Psoas muscle (tissue), 8 donors: ENCODE measurements around the gene NEK5. TPM values are rescaled to one million over a fixed set of nuclear protein-coding genes. Genes with fewer than 3 reads are reported as not detected.

ENCODE experiments used
- ATAC-seq, 4 donors: fragments of 200-7000 bp; cut with Tn5 transposase; one replicate each; pipeline ENCODE4 v1.9.1; 2020; ENCODE audit warnings: moderate library complexity in 3 of 4, mild to moderate bottlenecking in 2 of 4
- DNase-seq, 2 donors: peaks; one replicate each; pipeline ENCODE4 v3.0.0-alpha.2; 2020
- H3K27ac ChIP-seq: fragments of 200-600 bp; one replicate; pipeline ENCODE4 v1.8.0; 2022
- H3K27me3 ChIP-seq, 3 donors: fragments of 200-600 bp in 1 of 3; one replicate each; pipeline versions ENCODE4 v1.6.1 to v1.8.0; 2013 to 2022; ENCODE audit warnings: low read length in 2 of 3, mild to moderate bottlenecking in 2 of 3, moderate library complexity in 1 of 3; ENCODE audit not compliant: insufficient read depth in 3 of 3
- H3K36me3 ChIP-seq, 2 donors: fragments of 200-600 bp in 1 of 2; one replicate each; pipeline versions ENCODE4 v1.6.1 to v1.8.0; 2013 to 2022; ENCODE audit warnings: low read depth in 1 of 2, mild to moderate bottlenecking in 1 of 2, moderate library complexity in 1 of 2; ENCODE audit not compliant: insufficient read depth in 1 of 2
- H3K4me1 ChIP-seq: fragments of 200-600 bp; one replicate; pipeline ENCODE4 v1.8.0; 2022
- H3K4me3 ChIP-seq: fragments of 200-600 bp; one replicate; pipeline ENCODE4 v1.8.0; 2022; ENCODE audit warnings: mild to moderate bottlenecking
- H3K9me3 ChIP-seq: fragments of 200-600 bp; one replicate; pipeline ENCODE4 v1.8.0; 2022
- whole genome bisulfite sequencing, 3 donors: extraction: QIAGEN DNeasy Blood & Tissue Kit; methylation state at CpG; one replicate each; pipeline versions ENCODE4 v1.1.6 to v1.1.7; 2013; 5-methylcytosine and 5-hydroxymethylcytosine counted together
- intact Hi-C, 2 donors: fragments of 100-400 bp; cut with DNase I; formaldehyde crosslinking; loops; one replicate each; pipeline versions ENCODE4 v1.11.0 to v1.14.2; 2022
- polyA plus RNA-seq, 3 donors: library from polyadenylated mRNA; stranded (reverse); fragments of 200-250 nt; gene quantifications; one replicate each; pipeline ENCODE4 v1.2.3, GENCODE V29; 2013
- total RNA-seq, 4 donors: library from RNA; stranded (reverse); fragmentation: NEBNext Ultra II Directional in 2 of 4; extraction: Animal tissue kit (Norgen Biotek cat#: 25700) in 2 of 4; gene quantifications; one replicate each; pipeline versions ENCODE4 v1.2.1 to v1.2.4, GENCODE V29; 2021 to 2023
- TF ChIP-seq, protein P1 (sequence below): fragments of 200-600 bp; IDR thresholded peaks from one replicate; pipeline ENCODE4 v1.8.0; 2022; ENCODE audit warnings: antibody characterized with exemption
- donor health status: healthy with polysubstance abuse.
- donor health status: DM: no; HTN: no; CAD: no; lungs with moderate emphysema.
- donor health status: Bipolar disorder and iron deficiency.
- donor health status: healthy.
- donor health status: DM: yes; HTN: yes; CAD: no.
- donor health status: DM: no; HTN: no; CAD: no.
- donor health status: DM: no; HTN: no; CAD: no.
- donor health status: DM: yes; HTN: yes; CAD: no.

The NEK5 gene
- total and polyA plus RNA-seq, 7 donors: 0.03 to 0.48 (median 0.05) TPM; not detected in 4

DNA sequence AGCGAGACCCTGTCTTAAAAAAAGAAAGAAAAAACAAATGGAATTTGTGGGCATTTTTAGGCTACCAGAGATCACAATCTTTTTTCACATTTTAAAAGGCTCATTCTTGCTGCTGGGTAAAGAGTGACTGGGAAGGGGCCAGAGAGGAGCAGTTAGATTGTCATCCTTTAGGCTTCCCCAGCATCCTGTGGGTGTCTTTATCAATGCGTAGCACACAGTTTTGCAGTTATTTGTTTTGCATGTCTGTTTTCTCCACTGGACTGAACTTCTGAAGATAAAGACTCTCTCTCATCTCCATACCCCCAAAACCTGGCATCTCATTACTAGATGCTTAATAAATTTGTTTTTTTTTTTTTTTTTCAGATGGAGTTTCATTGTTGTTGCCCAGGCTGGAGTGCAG lies 106.5 kb downstream of the NEK5 start:
- Histone ChIP-seq H3K4me1 (no peaks in the 10 kb centered on the region), H3K27ac (no peak overlapping the region), H3K9me3 (no peaks in the 10 kb centered on the region), H3K27me3 (no peaks in the 10 kb centered on the region), H3K36me3 (peaks cover 8 to 75% of the 10 kb centered on the region in 2 donors), H3K4me3 (no peak overlapping the region)
- no peak for DNase-seq
- intact Hi-C loops: no loop called here
- WGBS, 3 donors: 98 to 100% (median 99%) methylated on average over 2 of the region's 2 CpGs
- TF ChIP-seq, protein P1, sequence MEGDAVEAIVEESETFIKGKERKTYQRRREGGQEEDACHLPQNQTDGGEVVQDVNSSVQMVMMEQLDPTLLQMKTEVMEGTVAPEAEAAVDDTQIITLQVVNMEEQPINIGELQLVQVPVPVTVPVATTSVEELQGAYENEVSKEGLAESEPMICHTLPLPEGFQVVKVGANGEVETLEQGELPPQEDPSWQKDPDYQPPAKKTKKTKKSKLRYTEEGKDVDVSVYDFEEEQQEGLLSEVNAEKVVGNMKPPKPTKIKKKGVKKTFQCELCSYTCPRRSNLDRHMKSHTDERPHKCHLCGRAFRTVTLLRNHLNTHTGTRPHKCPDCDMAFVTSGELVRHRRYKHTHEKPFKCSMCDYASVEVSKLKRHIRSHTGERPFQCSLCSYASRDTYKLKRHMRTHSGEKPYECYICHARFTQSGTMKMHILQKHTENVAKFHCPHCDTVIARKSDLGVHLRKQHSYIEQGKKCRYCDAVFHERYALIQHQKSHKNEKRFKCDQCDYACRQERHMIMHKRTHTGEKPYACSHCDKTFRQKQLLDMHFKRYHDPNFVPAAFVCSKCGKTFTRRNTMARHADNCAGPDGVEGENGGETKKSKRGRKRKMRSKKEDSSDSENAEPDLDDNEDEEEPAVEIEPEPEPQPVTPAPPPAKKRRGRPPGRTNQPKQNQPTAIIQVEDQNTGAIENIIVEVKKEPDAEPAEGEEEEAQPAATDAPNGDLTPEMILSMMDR: no peak
- ATAC-seq: no peak

DNA sequence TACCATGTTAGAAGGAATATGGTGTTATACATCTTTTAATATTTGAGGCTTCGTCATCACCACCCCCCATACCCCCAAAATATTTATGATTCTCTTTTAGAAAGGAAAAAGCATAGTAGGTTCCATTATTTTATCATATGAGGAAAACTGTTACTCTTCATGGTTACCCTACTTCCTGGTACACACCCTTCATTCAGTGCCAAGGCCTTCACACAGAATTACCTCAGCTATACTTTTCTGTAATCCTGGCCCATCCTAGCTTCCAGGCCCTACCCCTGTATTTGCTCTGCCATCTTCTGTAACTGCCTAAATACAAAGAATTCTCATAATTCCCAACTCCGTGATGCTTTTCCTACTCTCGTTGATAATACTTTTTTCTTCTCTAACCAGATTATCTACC lies 108.7 kb downstream of the NEK5 start:
- no peak for ATAC-seq
- WGBS, 3 donors: 88 to 94% (median 92%) methylated on average over 3 of the region's 3 CpGs
- no peaks in the 10 kb centered on the region for H3K27me3 ChIP-seq
- no peak overlapping the region for H3K27ac ChIP-seq
- peaks cover 8 to 65% of the 10 kb centered on the region in 2 donors for H3K36me3 ChIP-seq
- no peaks in the 10 kb centered on the region for H3K4me1 ChIP-seq
- intact Hi-C loops: no loop called here
- H3K9me3 ChIP-seq: no peaks in the 10 kb centered on the region
- no peak overlapping the region for H3K4me3 ChIP-seq
- DNase-seq: no peak
- TF ChIP-seq, protein P1: no peak

DNA sequence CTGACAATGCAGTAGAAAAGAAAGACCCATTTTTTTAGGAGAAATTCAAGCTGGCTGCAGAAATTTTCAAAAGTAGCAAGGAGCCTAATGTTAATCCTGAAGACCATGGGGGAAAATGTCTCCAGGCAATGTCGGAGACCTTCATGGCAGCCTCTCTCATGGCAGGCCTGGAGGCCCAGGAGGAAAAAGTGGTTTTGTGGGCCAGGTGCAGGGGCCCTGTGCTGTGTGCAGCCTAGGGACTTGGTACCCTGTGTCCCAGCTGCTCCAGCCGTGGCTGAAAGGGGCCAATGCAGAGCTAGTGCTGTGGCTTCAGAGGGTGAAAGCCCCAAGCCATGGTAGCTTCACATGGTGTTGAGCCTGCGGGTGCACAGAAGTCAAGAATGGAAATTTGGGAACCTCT lies 112.6 kb downstream of the NEK5 start:
- DNase-seq (no peak), ATAC-seq (no peak)
- TF ChIP-seq, protein P1: no peak
- intact Hi-C loops: no loop called here
- no peaks in the 10 kb centered on the region for H3K9me3 ChIP-seq
- H3K4me3 ChIP-seq: no peak overlapping the region
- H3K27ac ChIP-seq: no peak overlapping the region
- 93 to 96% (median 96%) methylated on average over 3 of the region's 3 CpGs for WGBS, 3 donors
- H3K36me3 ChIP-seq: peaks cover 8 to 38% of the 10 kb centered on the region in 2 donors
- peaks cover 7% of the 10 kb centered on the region for H3K4me1 ChIP-seq
- no peaks in the 10 kb centered on the region for H3K27me3 ChIP-seq

DNA sequence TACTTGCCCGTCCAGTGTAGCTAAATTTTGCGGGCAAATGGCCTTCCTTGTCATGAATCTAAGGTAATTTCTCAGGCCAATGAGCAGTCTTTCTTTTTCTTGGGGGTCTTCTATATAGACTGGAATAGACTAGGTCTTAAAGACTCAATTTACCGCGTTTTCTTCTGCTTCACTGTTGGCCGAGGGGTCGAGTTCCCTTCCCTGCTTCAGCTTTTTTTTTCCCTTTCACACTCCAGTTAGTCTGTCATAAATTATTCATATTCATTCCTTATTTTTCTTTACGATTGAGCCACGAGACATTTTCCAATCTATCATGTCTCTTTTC lies 116.4 kb downstream of the NEK5 start:
- DNase-seq (no peak), ATAC-seq (no peak)
- H3K27ac ChIP-seq: peak overlapping the region; percentile 79
- no peaks in the 10 kb centered on the region for H3K36me3 ChIP-seq
- H3K4me3 ChIP-seq: peak overlapping the region; percentile 80
- H3K27me3 ChIP-seq: no peaks in the 10 kb centered on the region
- TF ChIP-seq, protein P1: no peak
- intact Hi-C loops: no loop called here
- 0% methylated on average over 8 of the region's 8 CpGs for WGBS, 3 donors
- no peaks in the 10 kb centered on the region for H3K9me3 ChIP-seq
- peaks cover 17% of the 10 kb centered on the region for H3K4me1 ChIP-seq
